Adrenal gland (tissue), 5 donors: ENCODE data around the gene KRTAP10-3.

Experiments used
- POLR2A ChIP-seq, 2 donors: fragments of 450-650 bp; IDR thresholded peaks; one replicate each; pipeline ENCODE4 v1.6.1; 2017; ENCODE audit warnings: antibody characterized with exemption in 2 of 2, mild to moderate bottlenecking in 2 of 2, moderate library complexity in 1 of 2
- TF ChIP-seq, protein P1 (sequence below), 6 experiments: fragments of 450-650 bp in 4 of 6; fragments of 200-600 bp in 2 of 6; sonication (generic) in 1 of 6; IDR thresholded peaks; 1 replicate in 5 of 6; 2 replicates in 1 of 6; pipeline versions ENCODE4 v1.5.1 to v1.8.0; 2016 to 2021; ENCODE audit warnings: antibody characterized with exemption in 6 of 6, mild to moderate bottlenecking in 2 of 6, moderate library complexity in 1 of 6
- donor health status: DM: no; HTN: no; CAD: no.

- TF ChIP-seq, protein P1, sequence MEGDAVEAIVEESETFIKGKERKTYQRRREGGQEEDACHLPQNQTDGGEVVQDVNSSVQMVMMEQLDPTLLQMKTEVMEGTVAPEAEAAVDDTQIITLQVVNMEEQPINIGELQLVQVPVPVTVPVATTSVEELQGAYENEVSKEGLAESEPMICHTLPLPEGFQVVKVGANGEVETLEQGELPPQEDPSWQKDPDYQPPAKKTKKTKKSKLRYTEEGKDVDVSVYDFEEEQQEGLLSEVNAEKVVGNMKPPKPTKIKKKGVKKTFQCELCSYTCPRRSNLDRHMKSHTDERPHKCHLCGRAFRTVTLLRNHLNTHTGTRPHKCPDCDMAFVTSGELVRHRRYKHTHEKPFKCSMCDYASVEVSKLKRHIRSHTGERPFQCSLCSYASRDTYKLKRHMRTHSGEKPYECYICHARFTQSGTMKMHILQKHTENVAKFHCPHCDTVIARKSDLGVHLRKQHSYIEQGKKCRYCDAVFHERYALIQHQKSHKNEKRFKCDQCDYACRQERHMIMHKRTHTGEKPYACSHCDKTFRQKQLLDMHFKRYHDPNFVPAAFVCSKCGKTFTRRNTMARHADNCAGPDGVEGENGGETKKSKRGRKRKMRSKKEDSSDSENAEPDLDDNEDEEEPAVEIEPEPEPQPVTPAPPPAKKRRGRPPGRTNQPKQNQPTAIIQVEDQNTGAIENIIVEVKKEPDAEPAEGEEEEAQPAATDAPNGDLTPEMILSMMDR (IDR thresholded peaks at IDR 0.05): no peak
- TF ChIP-seq POLR2A (IDR thresholded peaks at IDR 0.05): no peak
Measured at GRCh38 chr21:44535963-44536362, 22.6 kb downstream of the KRTAP10-3 start.
